ENCODE data around the gene ARL13B. TPM values are rescaled to one million over a fixed set of nuclear protein-coding genes. Genes with fewer than 3 reads are reported as not detected.

ARL13B gene
- total and polyA plus RNA-seq, 2 of the 4 experiments (the other 2 are of a cell fraction), result 2.7 to 3.0 TPM

- H3K14ac ChIP-seq (replicated peaks; ENCODE audit: low read depth, low read length), result no peak overlapping the region
- in situ Hi-C loops (cut with MboI; ENCODE audit: low sequenced_read_pairs), result no loop called here
- intact Hi-C loops (cut with micrococcal nuclease), result no loop called here
- ATAC-seq (ENCODE audit: low read depth), result no peak
- no peaks in the 10 kb centered on the region for H3K4me1 ChIP-seq (ENCODE audit: control insufficient read depth, insufficient read depth, low read length)
- no peak overlapping the region for H3K23ac ChIP-seq (ENCODE audit: low read depth, low read length)
- no peak overlapping the region for H3K27ac ChIP-seq (ENCODE audit: insufficient read depth, low read length)
- no peak overlapping the region for H4K8ac ChIP-seq (ENCODE audit: low read depth in 2 of 2, low read length in 2 of 2)
- no peak overlapping the region for H4K91ac ChIP-seq (ENCODE audit: insufficient read depth, low read depth, low read length)
- TF ChIP-seq MAZ (IDR thresholded peaks at IDR 0.05; ENCODE audit: borderline replicate concordance, low read depth, low read length) (no peak), POLR2A (IDR thresholded peaks at IDR 0.05; ENCODE audit: low read depth, low read length) (no peak), MXI1 (IDR thresholded peaks at IDR 0.05; ENCODE audit: borderline replicate concordance, low read depth, low read length) (no peak), ELK1 (IDR thresholded peaks at IDR 0.05; ENCODE audit: borderline replicate concordance, low read depth, low read length) (no peak)
- H4K20me1 ChIP-seq (ENCODE audit: insufficient read depth, low read length), result no peaks in the 10 kb centered on the region
- no peaks in the 10 kb centered on the region for H3K9me3 ChIP-seq (ENCODE audit: control insufficient read depth, insufficient read depth, low read length)
- no peak overlapping the region for H3K56ac ChIP-seq (ENCODE audit: extremely low read depth, insufficient read depth, low read length)
- no peak overlapping the region for H3K4me2 ChIP-seq (ENCODE audit: low read depth, low read length)
- no peaks in the 10 kb centered on the region; a peak in 1 of 4 replicates for H3K79me1 ChIP-seq (ENCODE audit: low read depth in 1 of 2, low read length in 2 of 2)
- CTCF ChIA-PET, result interaction anchor here (0.6 kb wide), 1 partner anchor 18 kb away, joined by 4 read pairs; no protein-coding TSS in a partner anchor
- no peak overlapping the region for H3K18ac ChIP-seq (ENCODE audit: low read depth, low read length)
- peaks cover 13% of the 10 kb centered on the region for H3K36me3 ChIP-seq (ENCODE audit: control insufficient read depth, insufficient read depth, low read length)
- no peak overlapping the region for H2BK5ac ChIP-seq (ENCODE audit: low read depth, low read length, poor library complexity, severe bottlenecking)
- no TSS peak for BruUV-seq (replicated peaks)
- POLR2A ChIA-PET (ENCODE audit: unreplicated experiment), result interaction anchor here (0.6 kb wide), 1 partner anchor 32 kb away, joined by 3 read pairs; the partner anchor contains the start of genes DHFR2 and NSUN3
- H2AK5ac ChIP-seq (ENCODE audit: low read depth, low read length), result no peak overlapping the region
- no peak overlapping the region for H2BK120ac ChIP-seq (ENCODE audit: low read depth, low read length)
- H2AK9ac ChIP-seq (replicated peaks; ENCODE audit: low read depth, low read length, poor library complexity), result no peak overlapping the region
- no peaks in the 10 kb centered on the region; the same call in 1 of the 2 replicates for H3K9me1 ChIP-seq (ENCODE audit: insufficient read depth, low read length)
- dilution Hi-C loops (cut with HindIII; ENCODE audit: low sequenced_read_pairs, unreplicated experiment), result no loop called here
- H2BK15ac ChIP-seq (ENCODE audit: low read depth, low read length), result no peak overlapping the region
- H3K4me3 ChIP-seq (ENCODE audit: insufficient read depth, low read depth, low read length), result no peak overlapping the region
- no peak overlapping the region for H2BK20ac ChIP-seq (ENCODE audit: low read depth, low read length)
- DNase-seq, result no peak
- no peak overlapping the region for H4K5ac ChIP-seq (ENCODE audit: low read depth, low read length)
- no peak overlapping the region for H3K4ac ChIP-seq (ENCODE audit: low read depth, low read length)
- no peaks in the 10 kb centered on the region for H3K27me3 ChIP-seq (ENCODE audit: control insufficient read depth, insufficient read depth, low read length)
- WGBS, 2 experiments (ENCODE audit: extremely low coverage in 2 of 2, insufficient read length in 1 of 2), result no CpG with 5 or more reads among the region's 2 CpGs
- H2AFZ ChIP-seq (replicated peaks; ENCODE audit: low read length, poor library complexity), result no peak overlapping the region
- no peak overlapping the region for H3K9ac ChIP-seq (ENCODE audit: low read depth, low read length)
Measured at GRCh38 chr3:94095111-94095510, 115.2 kb downstream of the ARL13B start.

Measured in IMR-90 (cell line).